ENCODE data around the gene ZNF865. TPM values are rescaled to one million over a fixed set of nuclear protein-coding genes. Genes with fewer than 3 reads are reported as not detected.

Gene ZNF865
- total and polyA plus RNA-seq, 2 of the 4 experiments (the other 2 are of a cell fraction) = under 0.01 to 4.6 TPM

DNA sequence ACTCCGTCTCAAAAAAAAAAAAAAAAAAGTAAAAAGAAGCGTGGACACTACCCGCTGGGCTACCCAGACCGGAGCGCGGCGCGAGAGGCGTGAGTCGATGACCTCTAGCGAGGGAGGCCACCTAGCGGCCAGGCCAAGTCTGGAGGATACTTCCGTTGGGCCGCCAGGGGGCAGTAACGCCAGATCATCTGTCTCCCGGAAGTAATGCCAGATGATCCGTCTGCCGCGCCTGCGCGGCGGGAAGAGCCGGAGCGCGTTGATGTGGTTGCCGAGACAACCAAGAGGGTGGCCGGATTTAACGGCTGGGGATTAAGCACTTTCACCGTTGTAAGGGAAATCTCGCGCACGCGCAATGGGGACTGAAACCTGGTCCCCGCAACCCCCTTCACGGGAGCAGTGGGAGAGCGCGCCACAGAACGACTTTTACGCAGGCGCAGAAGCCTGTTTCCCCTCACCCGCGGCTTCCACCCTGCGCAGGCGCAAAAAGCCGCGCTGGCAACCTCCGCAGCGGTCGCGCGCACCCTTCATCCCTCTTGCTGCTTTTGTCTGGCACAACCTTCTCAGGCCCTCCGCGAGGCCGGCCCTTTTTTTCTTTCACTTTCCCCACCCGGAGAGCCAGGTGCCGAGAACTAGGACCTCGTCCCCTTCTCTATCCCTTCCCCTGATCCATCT, 48.3 kb downstream of the ZNF865 start:
- peaks cover 43% of the 10 kb centered on the region for H4K20me1 ChIP-seq (ENCODE audit: insufficient read depth, low read length)
- peak overlapping the region; percentile 35 for H3K4me2 ChIP-seq (ENCODE audit: low read depth, low read length)
- peaks cover 8% of the 10 kb centered on the region for H3K36me3 ChIP-seq (ENCODE audit: control insufficient read depth, insufficient read depth, low read length)
- peak overlapping the region; percentile 89 for H3K27ac ChIP-seq (ENCODE audit: insufficient read depth, low read length)
- peak overlapping the region; percentile 93 to 98 for H4K8ac ChIP-seq (ENCODE audit: low read depth in 2 of 2, low read length in 2 of 2)
- in situ Hi-C loops (cut with MboI; ENCODE audit: low sequenced_read_pairs) (loop anchor here (25.0 kb wide), 2 partner anchors 1191 to 1516 kb away; partner anchors contain the start of genes CDC42EP5, CNOT3 and LENG9), intact Hi-C loops (cut with micrococcal nuclease) (loop anchor here (2.0 kb wide), 1 partner anchor 21 kb away; the partner anchor contains the start of gene EPN1), dilution Hi-C loops (cut with HindIII; ENCODE audit: low sequenced_read_pairs, unreplicated experiment) (no loop called here)
- BruUV-seq (replicated peaks) = no TSS peak
- DNase-seq (peak; percentile 99), ATAC-seq (ENCODE audit: low read depth) (peak; percentile 57)
- no peak overlapping the region; the same call in 2 of the 3 replicates for H2BK15ac ChIP-seq (ENCODE audit: low read depth, low read length)
- H2BK120ac ChIP-seq (ENCODE audit: low read depth, low read length) = peak overlapping the region; percentile 62; the same call in 1 of the 2 replicates
- H3K23ac ChIP-seq (ENCODE audit: low read depth, low read length) = peak overlapping the region; percentile 68; the same call in 1 of the 2 replicates
- WGBS, 2 experiments (ENCODE audit: extremely low coverage in 2 of 2, insufficient read length in 1 of 2) = 1% methylated on average over 37 of the region's 57 CpGs; no CpG with 5 or more reads in 1 of the 2 experiments
- H2BK5ac ChIP-seq (ENCODE audit: low read depth, low read length, poor library complexity, severe bottlenecking) = peak overlapping the region; percentile 82
- no peaks in the 10 kb centered on the region for H3K9me3 ChIP-seq (ENCODE audit: control insufficient read depth, insufficient read depth, low read length)
- H4K91ac ChIP-seq (ENCODE audit: insufficient read depth, low read depth, low read length) = peak overlapping the region; percentile 80
- H3K4me3 ChIP-seq (ENCODE audit: insufficient read depth, low read depth, low read length) = peak overlapping the region; percentile 71
- ChIA-PET CTCF (interaction anchor here (0.6 to 1.1 kb wide), 7 partner anchors 12 to 1518 kb away, joined by 3 to 5 read pairs (median 3); no protein-coding TSS in a partner anchor), POLR2A (ENCODE audit: unreplicated experiment) (interaction anchor here (0.6 to 1.1 kb wide), 7 partner anchors 10 to 1785 kb away, joined by 3 to 10 read pairs (median 6); no protein-coding TSS in a partner anchor)
- no peak overlapping the region for H2BK20ac ChIP-seq (ENCODE audit: low read depth, low read length)
- peak overlapping the region; percentile 98 for H2AFZ ChIP-seq (replicated peaks; ENCODE audit: low read length, poor library complexity)
- H3K14ac ChIP-seq (replicated peaks; ENCODE audit: low read depth, low read length) = peak overlapping the region; percentile 95
- peak overlapping the region; percentile 40 for H3K18ac ChIP-seq (ENCODE audit: low read depth, low read length)
- peak overlapping the region; percentile 64 for H4K5ac ChIP-seq (ENCODE audit: low read depth, low read length)
- H3K56ac ChIP-seq (ENCODE audit: extremely low read depth, insufficient read depth, low read length) = peak overlapping the region; percentile 97
- peaks cover 14% of the 10 kb centered on the region for H3K4me1 ChIP-seq (ENCODE audit: control insufficient read depth, insufficient read depth, low read length)
- peak overlapping the region; percentile 91 for H3K4ac ChIP-seq (ENCODE audit: low read depth, low read length)
- H2AK5ac ChIP-seq (ENCODE audit: low read depth, low read length) = peak overlapping the region; percentile 53
- peak overlapping the region; percentile 86 for H3K9ac ChIP-seq (ENCODE audit: low read depth, low read length)
- peaks cover 13% of the 10 kb centered on the region for H3K9me1 ChIP-seq (ENCODE audit: insufficient read depth, low read length)
- H3K27me3 ChIP-seq (ENCODE audit: control insufficient read depth, insufficient read depth, low read length) = no peaks in the 10 kb centered on the region
- H3K79me1 ChIP-seq (ENCODE audit: low read depth in 1 of 2, low read length in 2 of 2) = peaks cover under 1 to 14% of the 10 kb centered on the region in 2 experiments; a peak in 2 of 4 replicates
- peak overlapping the region; percentile 99 for H2AK9ac ChIP-seq (replicated peaks; ENCODE audit: low read depth, low read length, poor library complexity)
- TF ChIP-seq CHD1 (IDR thresholded peaks at IDR 0.05; ENCODE audit: low read depth, low read length) (no peak), SMC3 (IDR thresholded peaks at IDR 0.05; ENCODE audit: low read depth, low read length) (peak; percentile 85), RFX5 (IDR thresholded peaks at IDR 0.05; ENCODE audit: low read depth, low read length) (0 out of 2 replicates have a peak, but pooled peaks have one; percentile 17), MAFK (IDR thresholded peaks at IDR 0.05; ENCODE audit: low read depth, low read length) (peak; percentile 4; the same call in 1 of the 2 replicates), FOS (IDR thresholded peaks at IDR 0.05; ENCODE audit: low read depth, low read length) (no peak), MAZ (IDR thresholded peaks at IDR 0.05; ENCODE audit: borderline replicate concordance, low read depth, low read length) (peak; percentile 25; the same call in 1 of the 2 replicates), POLR2A (IDR thresholded peaks at IDR 0.05; ENCODE audit: low read depth, low read length) (peak; percentile 70; the same call in 1 of the 2 replicates), BHLHE40 (IDR thresholded peaks at IDR 0.05; ENCODE audit: low read depth, low read length) (peak; percentile 42; the same call in 1 of the 2 replicates), MXI1 (IDR thresholded peaks at IDR 0.05; ENCODE audit: borderline replicate concordance, low read depth, low read length) (peak; percentile 77; the same call in 1 of the 2 replicates), CEBPB (IDR thresholded peaks at IDR 0.05; ENCODE audit: low read depth, low read length) (no peak)
- TF ChIP-seq, protein P1, sequence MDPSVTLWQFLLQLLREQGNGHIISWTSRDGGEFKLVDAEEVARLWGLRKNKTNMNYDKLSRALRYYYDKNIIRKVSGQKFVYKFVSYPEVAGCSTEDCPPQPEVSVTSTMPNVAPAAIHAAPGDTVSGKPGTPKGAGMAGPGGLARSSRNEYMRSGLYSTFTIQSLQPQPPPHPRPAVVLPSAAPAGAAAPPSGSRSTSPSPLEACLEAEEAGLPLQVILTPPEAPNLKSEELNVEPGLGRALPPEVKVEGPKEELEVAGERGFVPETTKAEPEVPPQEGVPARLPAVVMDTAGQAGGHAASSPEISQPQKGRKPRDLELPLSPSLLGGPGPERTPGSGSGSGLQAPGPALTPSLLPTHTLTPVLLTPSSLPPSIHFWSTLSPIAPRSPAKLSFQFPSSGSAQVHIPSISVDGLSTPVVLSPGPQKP (IDR thresholded peaks at IDR 0.05; ENCODE audit: borderline replicate concordance, low read depth, low read length) = peak; percentile 70; the same call in 1 of the 2 replicates
- TF ChIP-seq, protein P2, sequence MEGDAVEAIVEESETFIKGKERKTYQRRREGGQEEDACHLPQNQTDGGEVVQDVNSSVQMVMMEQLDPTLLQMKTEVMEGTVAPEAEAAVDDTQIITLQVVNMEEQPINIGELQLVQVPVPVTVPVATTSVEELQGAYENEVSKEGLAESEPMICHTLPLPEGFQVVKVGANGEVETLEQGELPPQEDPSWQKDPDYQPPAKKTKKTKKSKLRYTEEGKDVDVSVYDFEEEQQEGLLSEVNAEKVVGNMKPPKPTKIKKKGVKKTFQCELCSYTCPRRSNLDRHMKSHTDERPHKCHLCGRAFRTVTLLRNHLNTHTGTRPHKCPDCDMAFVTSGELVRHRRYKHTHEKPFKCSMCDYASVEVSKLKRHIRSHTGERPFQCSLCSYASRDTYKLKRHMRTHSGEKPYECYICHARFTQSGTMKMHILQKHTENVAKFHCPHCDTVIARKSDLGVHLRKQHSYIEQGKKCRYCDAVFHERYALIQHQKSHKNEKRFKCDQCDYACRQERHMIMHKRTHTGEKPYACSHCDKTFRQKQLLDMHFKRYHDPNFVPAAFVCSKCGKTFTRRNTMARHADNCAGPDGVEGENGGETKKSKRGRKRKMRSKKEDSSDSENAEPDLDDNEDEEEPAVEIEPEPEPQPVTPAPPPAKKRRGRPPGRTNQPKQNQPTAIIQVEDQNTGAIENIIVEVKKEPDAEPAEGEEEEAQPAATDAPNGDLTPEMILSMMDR (conservative IDR thresholded peaks at IDR 0.05; ENCODE audit: low read depth, low read length) = peak; percentile 100
- TF ChIP-seq, protein P3, sequence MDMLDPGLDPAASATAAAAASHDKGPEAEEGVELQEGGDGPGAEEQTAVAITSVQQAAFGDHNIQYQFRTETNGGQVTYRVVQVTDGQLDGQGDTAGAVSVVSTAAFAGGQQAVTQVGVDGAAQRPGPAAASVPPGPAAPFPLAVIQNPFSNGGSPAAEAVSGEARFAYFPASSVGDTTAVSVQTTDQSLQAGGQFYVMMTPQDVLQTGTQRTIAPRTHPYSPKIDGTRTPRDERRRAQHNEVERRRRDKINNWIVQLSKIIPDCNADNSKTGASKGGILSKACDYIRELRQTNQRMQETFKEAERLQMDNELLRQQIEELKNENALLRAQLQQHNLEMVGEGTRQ (IDR thresholded peaks at IDR 0.05; ENCODE audit: low read depth, low read length) = no peak

Data from IMR-90 (cell line).